DND-41 (cell line): Measurements from ENCODE around the gene RNF32.

Experiments
- EZH2 ChIP-seq: IDR thresholded peaks from 3 replicates; pipeline ENCODE4 v1.6.1; 2012; ENCODE audit warnings: borderline replicate concordance, low read depth, mild to moderate bottlenecking, moderate library complexity, low read length, inconsistent platforms; ENCODE audit not compliant: severe bottlenecking
- TF ChIP-seq, protein P1 (sequence below): IDR thresholded peaks from 2 replicates; pipeline ENCODE4 v1.5.1; 2012; ENCODE audit warnings: borderline replicate concordance, low read length, moderate library complexity, mild to moderate bottlenecking; ENCODE audit not compliant: poor library complexity, severe bottlenecking; ENCODE audit errors: extremely low read depth

DNA sequence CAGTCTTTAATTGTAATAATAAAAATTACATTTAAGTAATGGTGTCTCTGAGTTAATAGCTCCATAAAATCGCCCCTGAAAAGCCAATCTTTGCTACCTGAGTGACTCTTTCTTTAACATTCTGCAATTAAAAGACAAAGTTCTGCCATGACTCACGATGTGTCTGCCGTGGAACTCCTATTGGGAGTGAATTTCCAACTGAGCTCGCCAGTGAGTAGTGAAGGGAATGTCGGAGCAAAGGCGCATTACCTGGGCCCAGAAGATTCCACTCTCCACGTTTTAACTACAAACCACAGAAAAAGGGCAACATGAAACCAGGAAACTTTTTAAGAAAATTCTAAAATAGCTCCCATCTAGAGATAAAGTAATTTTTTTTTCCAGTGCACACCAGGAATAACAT, 36.9 kb upstream of the RNF32 start:
- TF ChIP-seq, protein P1, sequence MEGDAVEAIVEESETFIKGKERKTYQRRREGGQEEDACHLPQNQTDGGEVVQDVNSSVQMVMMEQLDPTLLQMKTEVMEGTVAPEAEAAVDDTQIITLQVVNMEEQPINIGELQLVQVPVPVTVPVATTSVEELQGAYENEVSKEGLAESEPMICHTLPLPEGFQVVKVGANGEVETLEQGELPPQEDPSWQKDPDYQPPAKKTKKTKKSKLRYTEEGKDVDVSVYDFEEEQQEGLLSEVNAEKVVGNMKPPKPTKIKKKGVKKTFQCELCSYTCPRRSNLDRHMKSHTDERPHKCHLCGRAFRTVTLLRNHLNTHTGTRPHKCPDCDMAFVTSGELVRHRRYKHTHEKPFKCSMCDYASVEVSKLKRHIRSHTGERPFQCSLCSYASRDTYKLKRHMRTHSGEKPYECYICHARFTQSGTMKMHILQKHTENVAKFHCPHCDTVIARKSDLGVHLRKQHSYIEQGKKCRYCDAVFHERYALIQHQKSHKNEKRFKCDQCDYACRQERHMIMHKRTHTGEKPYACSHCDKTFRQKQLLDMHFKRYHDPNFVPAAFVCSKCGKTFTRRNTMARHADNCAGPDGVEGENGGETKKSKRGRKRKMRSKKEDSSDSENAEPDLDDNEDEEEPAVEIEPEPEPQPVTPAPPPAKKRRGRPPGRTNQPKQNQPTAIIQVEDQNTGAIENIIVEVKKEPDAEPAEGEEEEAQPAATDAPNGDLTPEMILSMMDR, result no peak
- no peak for TF ChIP-seq EZH2
